ENCODE data around the gene STK4. TPM values are rescaled to one million over a fixed set of nuclear protein-coding genes. Genes with fewer than 3 reads are reported as not detected.

STK4 gene
- total RNA-seq, 1 experiment from 2014 or later: 52.7 TPM

DNA sequence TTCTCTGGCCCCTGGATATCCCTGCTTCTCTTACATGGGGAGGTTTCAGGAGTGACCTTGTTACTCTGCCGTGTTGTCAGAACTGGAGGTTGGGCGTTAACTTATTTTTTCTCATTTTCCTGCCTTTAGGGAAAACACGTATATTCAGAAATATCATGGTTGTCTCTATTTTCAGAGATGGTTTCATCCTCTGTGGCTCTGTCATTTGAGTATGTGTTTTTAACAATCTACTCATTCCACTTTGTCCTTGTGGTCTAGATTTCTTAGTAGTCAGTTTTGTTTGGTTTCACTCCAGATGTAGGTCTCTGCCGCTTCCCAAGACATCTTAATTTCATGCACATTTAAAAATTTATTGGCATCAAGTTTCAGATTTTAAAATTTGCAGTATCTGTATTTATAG, 88.7 kb downstream of the STK4 start:
- no peaks in the 10 kb centered on the region for H3K36me3 ChIP-seq (ENCODE audit: insufficient read depth, low read length, poor library complexity, severe bottlenecking)
- BruUV-seq (replicated peaks): no TSS peak
- DNase-seq (ENCODE audit: low spot score): no peak
- H3K9me3 ChIP-seq (ENCODE audit: low read depth, low read length, poor library complexity, severe bottlenecking): no peaks in the 10 kb centered on the region
- ChIA-PET CTCF (no interaction called here), POLR2A (ENCODE audit: low non-redundant PET) (no interaction called here)
- TF ChIP-seq EZH2 (IDR thresholded peaks at IDR 0.05; ENCODE audit: borderline replicate concordance, low read depth, low read length, poor library complexity, severe bottlenecking): no peak
- TF ChIP-seq, protein P1, sequence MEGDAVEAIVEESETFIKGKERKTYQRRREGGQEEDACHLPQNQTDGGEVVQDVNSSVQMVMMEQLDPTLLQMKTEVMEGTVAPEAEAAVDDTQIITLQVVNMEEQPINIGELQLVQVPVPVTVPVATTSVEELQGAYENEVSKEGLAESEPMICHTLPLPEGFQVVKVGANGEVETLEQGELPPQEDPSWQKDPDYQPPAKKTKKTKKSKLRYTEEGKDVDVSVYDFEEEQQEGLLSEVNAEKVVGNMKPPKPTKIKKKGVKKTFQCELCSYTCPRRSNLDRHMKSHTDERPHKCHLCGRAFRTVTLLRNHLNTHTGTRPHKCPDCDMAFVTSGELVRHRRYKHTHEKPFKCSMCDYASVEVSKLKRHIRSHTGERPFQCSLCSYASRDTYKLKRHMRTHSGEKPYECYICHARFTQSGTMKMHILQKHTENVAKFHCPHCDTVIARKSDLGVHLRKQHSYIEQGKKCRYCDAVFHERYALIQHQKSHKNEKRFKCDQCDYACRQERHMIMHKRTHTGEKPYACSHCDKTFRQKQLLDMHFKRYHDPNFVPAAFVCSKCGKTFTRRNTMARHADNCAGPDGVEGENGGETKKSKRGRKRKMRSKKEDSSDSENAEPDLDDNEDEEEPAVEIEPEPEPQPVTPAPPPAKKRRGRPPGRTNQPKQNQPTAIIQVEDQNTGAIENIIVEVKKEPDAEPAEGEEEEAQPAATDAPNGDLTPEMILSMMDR (conservative IDR thresholded peaks at IDR 0.05; ENCODE audit: low read depth, low read length): no peak
- no peaks in the 10 kb centered on the region for H3K4me1 ChIP-seq (ENCODE audit: insufficient read depth, low read length, poor library complexity, severe bottlenecking)
- H3K4me3 ChIP-seq (ENCODE audit: low read depth, low read length, poor library complexity, severe bottlenecking): no peak overlapping the region
- H3K27me3 ChIP-seq (replicated peaks; ENCODE audit: insufficient read depth, low read depth, low read length, poor library complexity): no peaks in the 10 kb centered on the region
- H3K27ac ChIP-seq (ENCODE audit: low read depth, low read length, poor library complexity, severe bottlenecking): no peak overlapping the region
- intact Hi-C loops (cut with micrococcal nuclease; ENCODE audit: unreplicated experiment): no loop called here

DNA sequence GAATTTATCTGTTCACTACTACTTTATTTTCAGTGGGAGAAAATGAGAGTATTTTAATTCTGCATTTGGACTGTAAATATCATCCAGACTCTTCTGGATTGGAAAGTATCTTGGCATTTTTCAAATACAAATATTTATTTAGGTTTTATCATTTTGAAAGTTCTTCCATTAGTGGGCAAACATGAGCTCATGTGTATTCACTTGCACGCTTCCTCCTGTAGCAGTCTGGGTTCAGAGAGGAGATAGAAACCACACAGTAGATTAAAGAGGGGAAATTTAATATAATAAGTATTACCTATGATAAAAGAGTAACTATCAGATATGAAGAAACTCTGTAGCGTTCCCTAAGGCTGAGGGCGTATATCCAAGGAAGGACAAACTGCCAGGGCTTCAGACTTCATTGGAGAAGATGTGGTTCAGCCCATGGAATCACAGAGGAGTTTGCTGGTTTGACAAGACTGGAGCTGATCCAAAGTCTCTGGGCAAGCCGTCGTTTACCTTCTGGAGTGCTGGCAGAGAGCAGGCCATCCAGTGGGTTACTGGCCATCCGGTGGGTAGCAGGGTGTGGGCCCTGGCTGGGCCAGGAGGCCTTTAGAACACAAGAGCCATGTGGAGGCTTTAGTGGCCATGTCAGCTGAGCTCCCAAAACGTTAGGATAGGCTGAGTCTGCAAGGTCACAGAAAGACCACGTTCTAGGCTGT, 90.3 kb downstream of the STK4 start:
- H3K4me3 ChIP-seq (ENCODE audit: low read depth, low read length, poor library complexity, severe bottlenecking): no peak overlapping the region
- no peak overlapping the region for H3K27ac ChIP-seq (ENCODE audit: low read depth, low read length, poor library complexity, severe bottlenecking)
- no peaks in the 10 kb centered on the region for H3K27me3 ChIP-seq (replicated peaks; ENCODE audit: insufficient read depth, low read depth, low read length, poor library complexity)
- POLR2A ChIA-PET (ENCODE audit: low non-redundant PET): no interaction called here
- TF ChIP-seq, protein P1 (conservative IDR thresholded peaks at IDR 0.05; ENCODE audit: low read depth, low read length): no peak
- no peak for TF ChIP-seq EZH2 (IDR thresholded peaks at IDR 0.05; ENCODE audit: borderline replicate concordance, low read depth, low read length, poor library complexity, severe bottlenecking)
- CTCF ChIA-PET: interaction anchor here (0.6 kb wide), 1 partner anchor 55 kb away, joined by 4 read pairs; no protein-coding TSS in a partner anchor
- no peaks in the 10 kb centered on the region for H3K4me1 ChIP-seq (ENCODE audit: insufficient read depth, low read length, poor library complexity, severe bottlenecking)
- BruUV-seq (replicated peaks): no TSS peak
- intact Hi-C loops (cut with micrococcal nuclease; ENCODE audit: unreplicated experiment): no loop called here
- DNase-seq (ENCODE audit: low spot score): no peak
- no peaks in the 10 kb centered on the region for H3K36me3 ChIP-seq (ENCODE audit: insufficient read depth, low read length, poor library complexity, severe bottlenecking)
- H3K9me3 ChIP-seq (ENCODE audit: low read depth, low read length, poor library complexity, severe bottlenecking): no peaks in the 10 kb centered on the region

DNA sequence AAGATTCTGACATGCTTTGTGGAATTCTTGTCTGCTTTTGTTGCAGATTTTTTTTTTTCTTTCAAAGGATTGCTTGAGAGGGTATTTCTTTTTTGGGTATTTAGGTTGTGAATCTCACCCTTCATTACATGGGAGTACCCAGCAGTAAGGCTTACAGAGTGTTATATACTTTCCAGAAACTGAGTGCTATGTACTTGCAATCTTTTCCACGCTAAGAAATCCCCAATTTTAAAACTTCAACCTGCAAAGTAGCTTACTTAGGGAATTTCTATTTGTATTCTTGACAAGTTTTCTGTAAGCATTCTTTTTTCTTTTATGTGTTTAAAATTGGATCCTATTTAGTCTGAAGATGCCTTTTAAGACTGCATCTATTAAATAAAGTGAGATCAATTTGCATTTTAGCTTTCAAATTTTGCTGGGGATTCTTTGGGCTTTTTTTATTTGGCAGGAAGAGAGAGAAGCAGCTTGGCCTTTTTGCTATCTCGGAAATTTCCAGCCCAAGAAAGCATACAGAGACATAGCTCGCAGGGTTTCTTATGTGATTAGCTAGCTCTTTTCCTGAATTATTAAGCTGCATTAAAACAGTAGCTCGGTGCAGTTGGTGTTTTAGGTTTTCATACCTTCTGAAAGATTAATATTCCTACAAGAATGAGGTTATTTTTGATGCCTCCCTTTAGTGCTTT, 92.0 kb downstream of the STK4 start:
- POLR2A ChIA-PET (ENCODE audit: low non-redundant PET): no interaction called here
- H3K27ac ChIP-seq (ENCODE audit: low read depth, low read length, poor library complexity, severe bottlenecking): no peak overlapping the region
- H3K4me3 ChIP-seq (ENCODE audit: low read depth, low read length, poor library complexity, severe bottlenecking): no peak overlapping the region
- TF ChIP-seq, protein P1 (conservative IDR thresholded peaks at IDR 0.05; ENCODE audit: low read depth, low read length): no peak
- TF ChIP-seq EZH2 (IDR thresholded peaks at IDR 0.05; ENCODE audit: borderline replicate concordance, low read depth, low read length, poor library complexity, severe bottlenecking): no peak
- no TSS peak for BruUV-seq (replicated peaks)
- intact Hi-C loops (cut with micrococcal nuclease; ENCODE audit: unreplicated experiment): no loop called here
- no peaks in the 10 kb centered on the region for H3K4me1 ChIP-seq (ENCODE audit: insufficient read depth, low read length, poor library complexity, severe bottlenecking)
- no peaks in the 10 kb centered on the region for H3K27me3 ChIP-seq (replicated peaks; ENCODE audit: insufficient read depth, low read depth, low read length, poor library complexity)
- H3K9me3 ChIP-seq (ENCODE audit: low read depth, low read length, poor library complexity, severe bottlenecking): no peaks in the 10 kb centered on the region
- CTCF ChIA-PET: interaction anchor here (0.6 kb wide), 1 partner anchor 224 kb away, joined by 5 read pairs; no protein-coding TSS in a partner anchor
- no peak for DNase-seq (ENCODE audit: low spot score)
- H3K36me3 ChIP-seq (ENCODE audit: insufficient read depth, low read length, poor library complexity, severe bottlenecking): no peaks in the 10 kb centered on the region
